Measurements from ENCODE around the gene MAZ.
"Not testable (repeated sequence)": the region's sequence is repeated elsewhere in the genome, so short reads cannot be mapped to it uniquely, and the experiment has no call there.

The MAZ gene

GRCh38 chr16:29790183-29790948 is 16.0 kb upstream of the MAZ start, which contains the start of gene KIF22:
Gene KIF22 (plus strand): TSS chr16:29790751. CDS start chr16:29790760, 9 bp downstream.
- peak within 1 kb of the TSS; percentile 48 for H3K4me3 ChIP-seq (ENCODE audit: low read length)
- peak within 1 kb of the TSS; percentile 79 for H3K9ac ChIP-seq (ENCODE audit: low read length)
- no peaks in the 10 kb centered on the region for H3K4me1 ChIP-seq (ENCODE audit: control insufficient read depth, insufficient read depth, low read length)
- H3K9me3 ChIP-seq (ENCODE audit: control insufficient read depth, low read length): no peaks in the 10 kb centered on the region
- H3K36me3 ChIP-seq (ENCODE audit: control insufficient read depth, insufficient read depth, low read length): no peaks in the 10 kb centered on the region
- no peaks in the 10 kb centered on the region for H3K27me3 ChIP-seq (ENCODE audit: control insufficient read depth, insufficient read depth, low read length)

- Histone ChIP-seq H3K9me3 (ENCODE audit: control insufficient read depth, low read length) (no peaks in the 10 kb centered on the region), H3K4me1 (ENCODE audit: control insufficient read depth, insufficient read depth, low read length) (no peaks in the 10 kb centered on the region), H3K4me3 (ENCODE audit: low read length) (peak overlapping the region; percentile 48), H3K9ac (ENCODE audit: low read length) (peak overlapping the region; percentile 71), H3K36me3 (ENCODE audit: control insufficient read depth, insufficient read depth, low read length) (no peaks in the 10 kb centered on the region), H3K27me3 (ENCODE audit: control insufficient read depth, insufficient read depth, low read length) (no peaks in the 10 kb centered on the region)
Observed at GRCh38 chr16:29790949-29791844, 15.1 kb upstream of the MAZ start.

- Histone ChIP-seq H3K4me3 (ENCODE audit: low read length) (peak overlapping the region; percentile 48), H3K27me3 (ENCODE audit: control insufficient read depth, insufficient read depth, low read length) (no peaks in the 10 kb centered on the region), H3K9ac (ENCODE audit: low read length) (no peak overlapping the region), H3K9me3 (ENCODE audit: control insufficient read depth, low read length) (no peaks in the 10 kb centered on the region), H3K36me3 (ENCODE audit: control insufficient read depth, insufficient read depth, low read length) (no peaks in the 10 kb centered on the region), H3K4me1 (ENCODE audit: control insufficient read depth, insufficient read depth, low read length) (no peaks in the 10 kb centered on the region)
Observed at GRCh38 chr16:29791845-29792807, 14.2 kb upstream of the MAZ start.

- H3K9ac ChIP-seq (ENCODE audit: low read length); H3K27me3 ChIP-seq (ENCODE audit: control insufficient read depth, insufficient read depth, low read length); H3K4me3 ChIP-seq (ENCODE audit: low read length); H3K4me1 ChIP-seq (ENCODE audit: control insufficient read depth, insufficient read depth, low read length); H3K9me3 ChIP-seq (ENCODE audit: control insufficient read depth, low read length); H3K36me3 ChIP-seq (ENCODE audit: control insufficient read depth, insufficient read depth, low read length): not testable (repeated sequence)
Observed at GRCh38 chr16:29793153-29793552, 13.2 kb upstream of the MAZ start.

- Histone ChIP-seq H3K9ac (ENCODE audit: low read length) (no peak overlapping the region), H3K4me3 (ENCODE audit: low read length) (no peak overlapping the region), H3K36me3 (ENCODE audit: control insufficient read depth, insufficient read depth, low read length) (peaks cover 13% of the 10 kb centered on the region)
Observed at GRCh38 chr16:29794231-29794710, 12.1 kb upstream of the MAZ start.

GRCh38 chr16:29802416-29802935 is 3.9 kb upstream of the MAZ start:
- Histone ChIP-seq H3K27me3 (ENCODE audit: control insufficient read depth, insufficient read depth, low read length) (no peaks in the 10 kb centered on the region), H3K9ac (ENCODE audit: low read length) (no peak overlapping the region), H3K9me3 (ENCODE audit: control insufficient read depth, low read length) (no peaks in the 10 kb centered on the region), H3K4me1 (ENCODE audit: control insufficient read depth, insufficient read depth, low read length) (peaks cover 12% of the 10 kb centered on the region), H3K4me3 (ENCODE audit: low read length) (no peak overlapping the region), H3K36me3 (ENCODE audit: control insufficient read depth, insufficient read depth, low read length) (peaks cover 16% of the 10 kb centered on the region)

More at GRCh38 chr16:29794231-29794710, 12.1 kb upstream of the MAZ start:
- H3K9me3 ChIP-seq (ENCODE audit: control insufficient read depth, low read length): no peaks in the 10 kb centered on the region
- no peaks in the 10 kb centered on the region for H3K27me3 ChIP-seq (ENCODE audit: control insufficient read depth, insufficient read depth, low read length)
- no peaks in the 10 kb centered on the region for H3K4me1 ChIP-seq (ENCODE audit: control insufficient read depth, insufficient read depth, low read length)

- no peaks in the 10 kb centered on the region for H3K27me3 ChIP-seq (ENCODE audit: control insufficient read depth, insufficient read depth, low read length)
Observed at GRCh38 chr16:29804020-29804419, 2.3 kb upstream of the MAZ start.

GRCh38 chr16:29804455-29805231 is 1.7 kb upstream of the MAZ start:
- H3K36me3 ChIP-seq (ENCODE audit: control insufficient read depth, insufficient read depth, low read length): peaks cover 5% of the 10 kb centered on the region
- peaks cover 33% of the 10 kb centered on the region for H3K4me1 ChIP-seq (ENCODE audit: control insufficient read depth, insufficient read depth, low read length)
- no peaks in the 10 kb centered on the region for H3K27me3 ChIP-seq (ENCODE audit: control insufficient read depth, insufficient read depth, low read length)
- H3K9me3 ChIP-seq (ENCODE audit: control insufficient read depth, low read length): no peaks in the 10 kb centered on the region
- peak overlapping the region; percentile 67 for H3K4me3 ChIP-seq (ENCODE audit: low read length)
- H3K9ac ChIP-seq (ENCODE audit: low read length): peak overlapping the region; percentile 96

More at GRCh38 chr16:29804020-29804419, 2.3 kb upstream of the MAZ start:
- peaks cover 10% of the 10 kb centered on the region for H3K36me3 ChIP-seq (ENCODE audit: control insufficient read depth, insufficient read depth, low read length)
- peak overlapping the region; percentile 96 for H3K9ac ChIP-seq (ENCODE audit: low read length)
- peaks cover 27% of the 10 kb centered on the region for H3K4me1 ChIP-seq (ENCODE audit: control insufficient read depth, insufficient read depth, low read length)
- H3K9me3 ChIP-seq (ENCODE audit: control insufficient read depth, low read length): no peaks in the 10 kb centered on the region
- no peak overlapping the region for H3K4me3 ChIP-seq (ENCODE audit: low read length)

GRCh38 chr16:29805232-29806098 is 864 bp upstream of the MAZ start:
- no peaks in the 10 kb centered on the region for H3K27me3 ChIP-seq (ENCODE audit: control insufficient read depth, insufficient read depth, low read length)
- peaks cover 39% of the 10 kb centered on the region for H3K4me1 ChIP-seq (ENCODE audit: control insufficient read depth, insufficient read depth, low read length)
- no peaks in the 10 kb centered on the region for H3K9me3 ChIP-seq (ENCODE audit: control insufficient read depth, low read length)
- H3K4me3 ChIP-seq (ENCODE audit: low read length): peak overlapping the region; percentile 67
- peaks cover 5% of the 10 kb centered on the region for H3K36me3 ChIP-seq (ENCODE audit: control insufficient read depth, insufficient read depth, low read length)
- H3K9ac ChIP-seq (ENCODE audit: low read length): peak overlapping the region; percentile 96
